GM23248 (cell line): ENCODE measurements around the gene ZNF180. TPM values are rescaled to one million over a fixed set of nuclear protein-coding genes. Genes with fewer than 3 reads are reported as not detected.
A peak's percentile ranks its signal among the peaks of the same experiment; 100 is the strongest.

Experiments used
- DNase-seq: peaks from one replicate; pipeline ENCODE4 v3.0.0-alpha.2; 2015
- H2AFZ ChIP-seq: fragments of 200-600 bp; sonication (generic); 2 replicates; pipeline ENCODE4 v1.6.1; 2016; ENCODE audit warnings: antibody characterized with exemption
- H3F3A ChIP-seq: fragments of 200-600 bp; sonication (generic); 2 replicates; pipeline ENCODE4 v1.6.1; 2016; ENCODE audit warnings: mild to moderate bottlenecking, antibody characterized with exemption, mixed run types; ENCODE audit not compliant: insufficient read depth
- H3K27ac ChIP-seq: fragments of 200-600 bp; sonication (generic); 2 replicates; pipeline ENCODE4 v1.5.1; 2016; ENCODE audit warnings: mild to moderate bottlenecking
- H3K27me3 ChIP-seq: fragments of 200-600 bp; sonication (generic); replicated peaks from 2 replicates; pipeline ENCODE4 v1.6.1; 2016; ENCODE audit warnings: mild to moderate bottlenecking; ENCODE audit not compliant: insufficient read depth
- H3K36me3 ChIP-seq: fragments of 200-600 bp; sonication (generic); 2 replicates; pipeline ENCODE4 v1.6.1; 2016; ENCODE audit warnings: low read depth, mild to moderate bottlenecking
- H3K4me1 ChIP-seq: fragments of 200-600 bp; sonication (generic); 2 replicates; pipeline ENCODE4 v1.6.1; 2016; ENCODE audit warnings: mild to moderate bottlenecking; ENCODE audit not compliant: insufficient read depth
- H3K4me2 ChIP-seq: fragments of 200-600 bp; sonication (generic); one replicate; pipeline ENCODE4 v1.6.1; 2016; ENCODE audit warnings: mild to moderate bottlenecking; ENCODE audit not compliant: unreplicated experiment
- H3K4me3 ChIP-seq: fragments of 200-600 bp; sonication (generic); 2 replicates; pipeline ENCODE4 v1.5.1; 2016; ENCODE audit warnings: mild to moderate bottlenecking
- H3K79me2 ChIP-seq: fragments of 200-600 bp; sonication (generic); 2 replicates; pipeline ENCODE4 v1.6.1; 2016; ENCODE audit warnings: mild to moderate bottlenecking; ENCODE audit not compliant: insufficient read depth
- H3K9ac ChIP-seq: fragments of 200-600 bp; sonication (generic); 2 replicates; pipeline ENCODE4 v1.6.1; 2016; ENCODE audit warnings: mild to moderate bottlenecking
- H3K9me2 ChIP-seq: fragments of 200-600 bp; sonication (generic); 2 replicates; pipeline ENCODE4 v1.6.1; 2016; ENCODE audit warnings: mixed run types, mild to moderate bottlenecking, moderate library complexity; ENCODE audit not compliant: insufficient read depth
- H3K9me3 ChIP-seq: fragments of 200-600 bp; sonication (generic); one replicate; pipeline ENCODE4 v1.6.1; 2017; ENCODE audit warnings: low read depth
- H4K20me1 ChIP-seq: fragments of 200-600 bp; sonication (generic); 2 replicates; pipeline ENCODE4 v1.6.0; 2016; ENCODE audit not compliant: insufficient read depth
- EZH2 ChIP-seq: fragments of 200-600 bp; sonication (generic); IDR thresholded peaks from 2 replicates; pipeline ENCODE4 v1.6.1; 2018; ENCODE audit warnings: antibody characterized with exemption, mild to moderate bottlenecking; ENCODE audit not compliant: insufficient read depth, poor library complexity, severe bottlenecking
- EZH2phosphoT487 ChIP-seq: fragments of 200-600 bp; sonication (generic); IDR thresholded peaks from 2 replicates; pipeline ENCODE4 v1.6.1; 2018; ENCODE audit warnings: antibody characterized with exemption, moderate library complexity, mild to moderate bottlenecking, low read depth; ENCODE audit not compliant: insufficient read depth
- WGBS, 2 experiments: methylation state at CpG; one replicate each; pipeline ENCODE4 v1.1.6; 2015 to 2017; ENCODE audit warnings: low lambda C conversion rate in 2 of 2, low coverage in 1 of 2; ENCODE audit errors: missing lambda C conversion rate in 2 of 2; 5-methylcytosine and 5-hydroxymethylcytosine counted together
- in situ Hi-C: fragments of 300-500 bp; cut with MboI; formaldehyde crosslinking; loops from 2 replicates; pipeline ENCODE4 v1.15.0; 2020
- polyA plus RNA-seq: library from polyadenylated mRNA; unstranded; fragments of >200 nt; fragmentation: Nextera tagmentation; extraction: Ambion mirVana; gene quantifications from 2 replicates; pipeline ENCODE4 v1.2.1, GENCODE V29; 2016
- total RNA-seq: library from RNA; depleted of rRNA; stranded (reverse); fragments of >200 nt; shearing (Covaris generic); gene quantifications from 2 replicates; pipeline ENCODE4 v1.2.3, GENCODE V29; 2014; rRNA removed

The ZNF180 gene
- 5.8 and 8.2 TPM in 2 replicates for total RNA-seq
- 2.9 and 3.9 TPM in 2 replicates for polyA plus RNA-seq

DNA sequence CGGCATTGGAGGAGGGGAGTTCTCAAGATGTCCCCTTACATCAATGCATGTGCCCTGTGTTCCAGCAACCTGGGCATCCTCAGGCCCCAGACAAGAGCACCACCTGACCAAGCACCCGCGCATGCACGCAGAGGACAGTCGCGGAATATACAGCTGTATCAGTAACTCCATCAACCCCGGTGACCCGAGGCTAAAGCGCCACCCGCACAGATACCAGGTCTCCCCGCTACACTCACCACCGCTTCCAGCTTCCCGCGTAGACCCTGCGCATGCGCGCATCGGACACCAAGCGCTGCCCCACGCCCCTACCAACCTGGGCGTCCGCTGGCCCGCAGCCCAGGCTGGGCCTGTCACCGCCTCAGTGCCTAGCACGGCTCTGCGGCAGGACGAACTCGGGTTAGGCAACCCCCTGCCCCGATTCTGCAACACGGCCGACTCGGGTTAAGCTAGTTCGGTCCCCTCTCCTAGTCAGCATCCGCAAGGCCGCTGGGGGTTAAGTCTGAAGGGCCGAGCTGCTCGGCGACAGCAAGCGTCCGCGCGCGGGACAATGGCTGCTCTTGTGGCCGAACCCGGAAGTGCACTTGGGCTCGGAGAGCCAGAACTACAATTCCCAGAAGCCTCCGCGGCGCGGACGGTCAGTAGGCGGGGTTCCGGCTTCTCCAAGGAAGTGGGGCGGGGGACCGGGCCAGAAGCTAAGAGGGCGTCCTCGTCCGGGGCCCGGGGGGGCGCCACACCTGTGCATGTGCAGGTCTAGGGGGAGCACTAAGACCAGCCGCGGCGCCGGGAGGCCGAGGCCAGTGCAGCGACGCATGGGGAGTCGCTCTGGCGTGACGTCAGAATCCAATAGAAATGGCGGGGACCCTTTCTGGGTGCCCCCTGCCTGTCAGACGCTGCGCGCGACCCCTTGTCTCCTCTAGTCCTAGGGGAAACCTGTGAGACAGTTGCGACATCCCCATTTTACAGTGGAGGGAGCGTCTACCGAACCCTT lies at the start of gene ZNF180:
TSS of gene ZNF180 (minus strand) at position 561 of the 988 bp plus-strand sequence. CDS start 3,188 bp downstream, outside the sequence.
- Histone ChIP-seq H3K9ac (peak within 1 kb of the TSS; percentile 90), H3K4me1 (no peaks in the 10 kb centered on the region), H3K27me3 (peaks cover 3% of the 10 kb centered on the region; the same call in 1 of the 2 replicates), H3K36me3 (peaks cover 6% of the 10 kb centered on the region; the same call in 1 of the 2 replicates), H4K20me1 (no peaks in the 10 kb centered on the region), H3F3A (peaks cover 5% of the 10 kb centered on the region; the same call in 1 of the 2 replicates), H3K4me3 (peak within 1 kb of the TSS; percentile 98), H3K9me3 (no peaks in the 10 kb centered on the region), H3K9me2 (no peaks in the 10 kb centered on the region), H3K27ac (peak within 1 kb of the TSS; percentile 63), H3K4me2 (peak within 1 kb of the TSS; percentile 84), H2AFZ (peak within 1 kb of the TSS; percentile 98), H3K79me2 (peaks cover 48% of the 10 kb centered on the region)
- peak; percentile 96 for DNase-seq
- TF ChIP-seq EZH2phosphoT487, result no peak
- in situ Hi-C loops, result no loop called here
- 2% methylated on average over 70 to 76 of the region's 78 CpGs for WGBS, 2 experiments

DNA sequence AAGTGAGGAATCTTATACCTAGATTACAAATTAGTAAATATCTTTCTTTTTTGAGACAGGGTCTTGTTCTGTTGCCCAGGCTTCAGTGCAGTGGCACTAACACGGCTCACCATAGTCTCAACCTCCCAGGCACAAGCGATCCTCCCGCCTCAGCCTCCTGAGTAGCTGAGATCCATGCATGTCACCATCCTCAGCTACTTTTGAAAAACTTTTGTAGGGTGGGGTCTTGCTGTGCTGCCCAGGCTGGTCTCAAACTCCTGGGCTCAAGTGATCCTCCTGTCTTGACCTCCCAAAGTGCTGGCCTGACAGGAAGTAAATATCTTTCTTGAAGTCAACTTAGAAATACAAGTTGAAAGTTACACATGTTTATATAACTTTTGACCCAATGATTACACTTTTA lies 49.2 kb upstream of the ZNF180 start:
- H4K20me1 ChIP-seq, result no peaks in the 10 kb centered on the region
- 92 to 94% methylated on average over 3 of the region's 3 CpGs for WGBS, 2 experiments
- in situ Hi-C loops, result no loop called here
- no peak overlapping the region for H3K4me3 ChIP-seq
- TF ChIP-seq EZH2, result no peak
- TF ChIP-seq EZH2phosphoT487, result no peak
- H3K9me2 ChIP-seq, result no peaks in the 10 kb centered on the region
- H3K79me2 ChIP-seq, result no peaks in the 10 kb centered on the region
- H3K27me3 ChIP-seq, result peaks cover 3% of the 10 kb centered on the region; the same call in 1 of the 2 replicates
- DNase-seq, result no peak
- H3K4me2 ChIP-seq, result no peak overlapping the region
- no peaks in the 10 kb centered on the region for H3K4me1 ChIP-seq
- no peaks in the 10 kb centered on the region for H3K9me3 ChIP-seq
- no peak overlapping the region for H3K27ac ChIP-seq
- no peak overlapping the region for H3K9ac ChIP-seq
- H2AFZ ChIP-seq, result no peak overlapping the region
- no peaks in the 10 kb centered on the region for H3K36me3 ChIP-seq
- no peaks in the 10 kb centered on the region for H3F3A ChIP-seq

GRCh38 chr19:44548736-44549135 lies 48.4 kb upstream of the ZNF180 start:
- Histone ChIP-seq H2AFZ (no peak overlapping the region), H3K9me3 (no peaks in the 10 kb centered on the region), H3K27me3 (peaks cover 3% of the 10 kb centered on the region; the same call in 1 of the 2 replicates), H3K79me2 (no peaks in the 10 kb centered on the region), H3K27ac (no peak overlapping the region), H3K9me2 (no peaks in the 10 kb centered on the region), H3K4me1 (no peaks in the 10 kb centered on the region), H3K4me3 (no peak overlapping the region), H3K4me2 (no peak overlapping the region), H3K36me3 (no peaks in the 10 kb centered on the region), H3F3A (no peaks in the 10 kb centered on the region), H3K9ac (no peak overlapping the region), H4K20me1 (no peaks in the 10 kb centered on the region)
- in situ Hi-C loops, result no loop called here
- TF ChIP-seq EZH2phosphoT487, result no peak
- WGBS, 2 experiments, result 25 to 26% methylated on average over 4 of the region's 4 CpGs
- DNase-seq, result peak; percentile 48

- Histone ChIP-seq H3K27ac (no peak overlapping the region), H3F3A (no peaks in the 10 kb centered on the region), H3K4me2 (no peak overlapping the region), H3K36me3 (no peaks in the 10 kb centered on the region), H3K9ac (no peak overlapping the region), H3K9me2 (no peaks in the 10 kb centered on the region), H4K20me1 (no peaks in the 10 kb centered on the region), H3K4me1 (no peaks in the 10 kb centered on the region), H3K4me3 (no peak overlapping the region), H2AFZ (no peak overlapping the region), H3K27me3 (peaks cover 3% of the 10 kb centered on the region; the same call in 1 of the 2 replicates), H3K79me2 (no peaks in the 10 kb centered on the region), H3K9me3 (no peaks in the 10 kb centered on the region)
- TF ChIP-seq EZH2phosphoT487, result no peak
- TF ChIP-seq EZH2, result no peak
- no peak for DNase-seq
- in situ Hi-C loops, result no loop called here
- 22 to 27% methylated on average over 2 of the region's 2 CpGs for WGBS, 2 experiments
Observed at GRCh38 chr19:44544031-44544430, 43.7 kb upstream of the ZNF180 start.
